HepG2 (cell line): ENCODE measurements around the gene BEST3. TPM values are rescaled to one million over a fixed set of nuclear protein-coding genes. Genes with fewer than 3 reads are reported as not detected.

Source experiments
- ATAC-seq: fragments of 200-7000 bp; cut with Tn5 transposase; 3 replicates; pipeline ENCODE4 v1.9.1; 2020; ENCODE audit warnings: mild to moderate bottlenecking, moderate library complexity
- BruUV-seq: library from RNA; stranded (reverse); fragments of 400-500 nt; replicated peaks from 2 replicates; lab custom pipeline; 2021; lab: Mats Ljungman, UMichigan
- CTCF ChIA-PET: fragments of 300-600 bp; formaldehyde crosslinking; extraction: SDS; loops from one replicate; lab custom pipeline; 2021; ENCODE audit warnings: low total read pairs, inconsistent platforms, low intra/inter-chr PET ratio; lab: Yijun Ruan, JAX
- POLR2A ChIA-PET: fragments of 350-600 bp; sonication (Branson Sonifier 250); formaldehyde crosslinking; loops from one replicate; lab custom pipeline; 2020; ENCODE audit warnings: antibody characterized with exemption, inconsistent platforms; lab: Yijun Ruan, JAX
- DNase-seq: peaks from one replicate; pipeline ENCODE4 v3.0.0-alpha.2; 2015; ENCODE audit warnings: low spot score
- FAIRE-seq: peaks from 3 replicates; lab custom pipeline; 2011; peaks lifted over from hg19 to GRCh38; lab: Jason Lieb, UNC
- H2AFZ ChIP-seq: one replicate; pipeline ENCODE4 v1.6.1; 2011; ENCODE audit warnings: low read length, inconsistent platforms
- H3K27ac ChIP-seq: fragments of 300-600 bp; 3 replicates; pipeline ENCODE4 v1.8.0; 2011; ENCODE audit warnings: mixed run types, mild to moderate bottlenecking, mixed read lengths, low read length, inconsistent platforms; ENCODE audit not compliant: insufficient read depth; ENCODE audit errors: extremely low read length
- H3K27me3 ChIP-seq, 2 experiments: fragments of 200-600 bp in 1 of 2; 2 replicates in 1 of 2; 3 replicates in 1 of 2; pipeline versions ENCODE4 v1.6.0 to v1.8.0; 2011; ENCODE audit warnings: low read length in 2 of 2, mild to moderate bottlenecking in 2 of 2, moderate library complexity in 2 of 2, inconsistent platforms in 1 of 2; ENCODE audit not compliant: insufficient read depth in 2 of 2, control insufficient read depth in 1 of 2
- H3K36me3 ChIP-seq, 2 experiments: fragments of 200-600 bp in 1 of 2; replicated peaks in 1 of 2; 2 replicates in 1 of 2; 3 replicates in 1 of 2; pipeline versions ENCODE4 v1.5.1 to v1.8.0; 2011; ENCODE audit warnings: low read length in 2 of 2, inconsistent platforms in 1 of 2; ENCODE audit not compliant: insufficient read depth in 2 of 2, control insufficient read depth in 1 of 2
- H3K4me1 ChIP-seq: 2 replicates; pipeline ENCODE4 v1.5.1; 2012; ENCODE audit warnings: low read length, inconsistent platforms; ENCODE audit not compliant: insufficient read depth
- H3K4me2 ChIP-seq: 2 replicates; pipeline ENCODE4 v1.6.0; 2011; ENCODE audit warnings: low read depth, low read length, inconsistent platforms
- H3K4me3 ChIP-seq, 3 experiments: fragments of 200-600 bp in 1 of 3; sonication (generic), shearing (Covaris generic) in 1 of 3; replicated peaks in 1 of 3; 2 replicates each; pipeline ENCODE4 v1.5.1; 2011 to 2016; ENCODE audit warnings: low read length in 3 of 3, inconsistent platforms in 2 of 3, low read depth in 2 of 3, mild to moderate bottlenecking in 2 of 3, control low read depth in 1 of 3, mixed read lengths in 1 of 3; ENCODE audit not compliant: insufficient read depth in 1 of 3
- H3K79me2 ChIP-seq: one replicate; pipeline ENCODE4 v1.6.1; 2011; ENCODE audit warnings: low read length, inconsistent platforms; ENCODE audit not compliant: insufficient read depth
- H3K9ac ChIP-seq: 2 replicates; pipeline ENCODE4 v1.6.0; 2011; ENCODE audit warnings: mild to moderate bottlenecking, low read depth, low read length, inconsistent platforms; ENCODE audit not compliant: insufficient read depth
- H3K9me3 ChIP-seq: 2 replicates; pipeline ENCODE4 v1.5.1; 2012; ENCODE audit warnings: mild to moderate bottlenecking, low read length
- H4K20me1 ChIP-seq: 2 replicates; pipeline ENCODE4 v1.6.0; 2011; ENCODE audit warnings: inconsistent platforms, mild to moderate bottlenecking, low read length, moderate library complexity; ENCODE audit not compliant: insufficient read depth
- ZFP90 ChIP-seq: sonication (generic); formaldehyde crosslinking; IDR thresholded peaks from 2 replicates; pipeline ENCODE4 v1.8.0; 2022; ENCODE audit warnings: missing genetic modification reagents, mild to moderate bottlenecking, inconsistent platforms, borderline replicate concordance
- ZNF879 ChIP-seq: sonication (generic); formaldehyde crosslinking; IDR thresholded peaks from 2 replicates; pipeline ENCODE4 v1.8.1; 2023; ENCODE audit warnings: missing genetic modification reagents
- whole genome bisulfite sequencing: methylation state at CpG from one replicate; pipeline ENCODE4 v1.1.6; 2017; ENCODE audit warnings: low lambda C conversion rate; 5-methylcytosine and 5-hydroxymethylcytosine counted together
- in situ Hi-C: cut with HindIII; loops from 2 replicates; pipeline ENCODE4 v1.10.0; 2017; ENCODE audit warnings: low pct_unique_long_range_greater_than_20kb; ENCODE audit not compliant: extremely low pct_ligation_motif_present
- intact Hi-C: fragments of 100-400 bp; cut with micrococcal nuclease; formaldehyde crosslinking; loops from one replicate; pipeline ENCODE4 v1.10.0; 2022; ENCODE audit not compliant: unreplicated experiment
- polyA plus RNA-seq, 8 experiments: library from polyadenylated mRNA; depleted of rRNA in 3 of 8; stranded (reverse) in 7 of 8; unstranded in 1 of 8; fragments of >200 nt; fragmentation: Illumina TruSeq in 4 of 8; extraction: Trizol in 4 of 8; gene quantifications; 2 replicates each; pipeline versions ENCODE4 v1.2.1 to v1.2.3, GENCODE V29; 2011 to 2016; ENCODE audit warnings: low read depth in 4 of 8, missing spikeins in 1 of 8, mixed read lengths in 1 of 8; ENCODE audit not compliant: insufficient read depth in 1 of 8
- total RNA-seq, 5 experiments: library from RNA; depleted of rRNA; stranded (reverse); fragments of >200 nt; fragmentation: Illumina TruSeq; extraction: Trizol; gene quantifications; 2 replicates each; pipeline ENCODE4 v1.2.3, GENCODE V29; 2016; ENCODE audit warnings: low read depth in 1 of 5
- TF ChIP-seq, protein P1 (sequence below): sonication (generic); formaldehyde crosslinking; IDR thresholded peaks from 2 replicates; pipeline ENCODE4 v1.4.0; 2020; ENCODE audit warnings: missing genetic modification reagents
- TF ChIP-seq, protein P2 (sequence below): sonication (generic); formaldehyde crosslinking; IDR thresholded peaks from 2 replicates; pipeline ENCODE4 v1.5.0; 2020; ENCODE audit warnings: mild to moderate bottlenecking, missing genetic modification reagents, moderate library complexity
- TF ChIP-seq, protein P3 (sequence below): sonication (generic); formaldehyde crosslinking; IDR thresholded peaks from 2 replicates; pipeline ENCODE4 v1.8.0; 2022; ENCODE audit warnings: mild to moderate bottlenecking, missing genetic modification reagents; ENCODE audit not compliant: insufficient replicate concordance
- TF ChIP-seq, protein P4 (sequence below): sonication (generic); formaldehyde crosslinking; IDR thresholded peaks from 2 replicates; pipeline ENCODE4 v1.8.0; 2022; ENCODE audit warnings: missing genetic modification reagents, mild to moderate bottlenecking, borderline replicate concordance

Gene BEST3
- total and polyA plus RNA-seq, 2 of the 13 experiments (the other 11 are each of a cell fraction or from before 2014, with no cell fraction given) = not detected

DNA sequence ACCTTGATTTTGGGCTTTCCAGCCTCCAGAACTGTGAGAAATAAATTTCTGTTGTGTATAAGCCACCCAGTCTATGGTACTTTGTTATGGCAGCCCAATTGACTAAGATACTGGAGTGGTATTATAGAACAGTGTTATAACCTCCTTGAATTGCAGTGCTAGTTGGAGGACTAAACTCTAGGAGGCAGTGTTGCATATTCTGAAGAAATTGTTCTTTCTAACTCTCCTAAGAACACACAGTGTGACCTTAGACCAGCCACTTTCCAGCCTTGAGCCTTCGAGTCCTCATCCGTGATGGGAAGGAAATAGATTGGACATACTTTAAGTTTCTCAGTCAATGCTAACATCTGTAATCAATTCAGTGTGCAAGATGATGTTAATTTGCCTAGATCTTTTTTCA lies 66.0 kb downstream of the BEST3 start:
- Histone ChIP-seq H3K4me2 (no peak overlapping the region), H2AFZ (no peak overlapping the region), H3K27me3 (peaks cover 0 to 8% of the 10 kb centered on the region in 2 experiments; a peak in 1 of 5 replicates), H3K9ac (no peak overlapping the region), H3K36me3 (no peaks in the 10 kb centered on the region), H3K27ac (no peak overlapping the region), H3K9me3 (no peaks in the 10 kb centered on the region), H3K4me1 (peaks cover 14% of the 10 kb centered on the region), H4K20me1 (no peaks in the 10 kb centered on the region), H3K79me2 (no peaks in the 10 kb centered on the region), H3K4me3 (no peak overlapping the region)
- FAIRE-seq (no peak), ATAC-seq (no peak), DNase-seq (no peak)
- 79% methylated on average over 2 of the region's 2 CpGs for WGBS
- ChIA-PET CTCF (no interaction called here), POLR2A (no interaction called here)
- in situ Hi-C loops = no loop called here
- intact Hi-C loops = no loop called here
- TF ChIP-seq, protein P1, sequence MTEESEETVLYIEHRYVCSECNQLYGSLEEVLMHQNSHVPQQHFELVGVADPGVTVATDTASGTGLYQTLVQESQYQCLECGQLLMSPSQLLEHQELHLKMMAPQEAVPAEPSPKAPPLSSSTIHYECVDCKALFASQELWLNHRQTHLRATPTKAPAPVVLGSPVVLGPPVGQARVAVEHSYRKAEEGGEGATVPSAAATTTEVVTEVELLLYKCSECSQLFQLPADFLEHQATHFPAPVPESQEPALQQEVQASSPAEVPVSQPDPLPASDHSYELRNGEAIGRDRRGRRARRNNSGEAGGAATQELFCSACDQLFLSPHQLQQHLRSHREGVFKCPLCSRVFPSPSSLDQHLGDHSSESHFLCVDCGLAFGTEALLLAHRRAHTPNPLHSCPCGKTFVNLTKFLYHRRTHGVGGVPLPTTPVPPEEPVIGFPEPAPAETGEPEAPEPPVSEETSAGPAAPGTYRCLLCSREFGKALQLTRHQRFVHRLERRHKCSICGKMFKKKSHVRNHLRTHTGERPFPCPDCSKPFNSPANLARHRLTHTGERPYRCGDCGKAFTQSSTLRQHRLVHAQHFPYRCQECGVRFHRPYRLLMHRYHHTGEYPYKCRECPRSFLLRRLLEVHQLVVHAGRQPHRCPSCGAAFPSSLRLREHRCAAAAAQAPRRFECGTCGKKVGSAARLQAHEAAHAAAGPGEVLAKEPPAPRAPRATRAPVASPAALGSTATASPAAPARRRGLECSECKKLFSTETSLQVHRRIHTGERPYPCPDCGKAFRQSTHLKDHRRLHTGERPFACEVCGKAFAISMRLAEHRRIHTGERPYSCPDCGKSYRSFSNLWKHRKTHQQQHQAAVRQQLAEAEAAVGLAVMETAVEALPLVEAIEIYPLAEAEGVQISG = peak; percentile 24; the same call in 1 of the 2 replicates
- TF ChIP-seq, protein P2, sequence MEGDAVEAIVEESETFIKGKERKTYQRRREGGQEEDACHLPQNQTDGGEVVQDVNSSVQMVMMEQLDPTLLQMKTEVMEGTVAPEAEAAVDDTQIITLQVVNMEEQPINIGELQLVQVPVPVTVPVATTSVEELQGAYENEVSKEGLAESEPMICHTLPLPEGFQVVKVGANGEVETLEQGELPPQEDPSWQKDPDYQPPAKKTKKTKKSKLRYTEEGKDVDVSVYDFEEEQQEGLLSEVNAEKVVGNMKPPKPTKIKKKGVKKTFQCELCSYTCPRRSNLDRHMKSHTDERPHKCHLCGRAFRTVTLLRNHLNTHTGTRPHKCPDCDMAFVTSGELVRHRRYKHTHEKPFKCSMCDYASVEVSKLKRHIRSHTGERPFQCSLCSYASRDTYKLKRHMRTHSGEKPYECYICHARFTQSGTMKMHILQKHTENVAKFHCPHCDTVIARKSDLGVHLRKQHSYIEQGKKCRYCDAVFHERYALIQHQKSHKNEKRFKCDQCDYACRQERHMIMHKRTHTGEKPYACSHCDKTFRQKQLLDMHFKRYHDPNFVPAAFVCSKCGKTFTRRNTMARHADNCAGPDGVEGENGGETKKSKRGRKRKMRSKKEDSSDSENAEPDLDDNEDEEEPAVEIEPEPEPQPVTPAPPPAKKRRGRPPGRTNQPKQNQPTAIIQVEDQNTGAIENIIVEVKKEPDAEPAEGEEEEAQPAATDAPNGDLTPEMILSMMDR (CRISPR knock-in tag) = 0 out of 2 replicates have a peak, but pooled peaks have one; percentile 11
- no peak for TF ChIP-seq ZNF879
- TF ChIP-seq, protein P3, sequence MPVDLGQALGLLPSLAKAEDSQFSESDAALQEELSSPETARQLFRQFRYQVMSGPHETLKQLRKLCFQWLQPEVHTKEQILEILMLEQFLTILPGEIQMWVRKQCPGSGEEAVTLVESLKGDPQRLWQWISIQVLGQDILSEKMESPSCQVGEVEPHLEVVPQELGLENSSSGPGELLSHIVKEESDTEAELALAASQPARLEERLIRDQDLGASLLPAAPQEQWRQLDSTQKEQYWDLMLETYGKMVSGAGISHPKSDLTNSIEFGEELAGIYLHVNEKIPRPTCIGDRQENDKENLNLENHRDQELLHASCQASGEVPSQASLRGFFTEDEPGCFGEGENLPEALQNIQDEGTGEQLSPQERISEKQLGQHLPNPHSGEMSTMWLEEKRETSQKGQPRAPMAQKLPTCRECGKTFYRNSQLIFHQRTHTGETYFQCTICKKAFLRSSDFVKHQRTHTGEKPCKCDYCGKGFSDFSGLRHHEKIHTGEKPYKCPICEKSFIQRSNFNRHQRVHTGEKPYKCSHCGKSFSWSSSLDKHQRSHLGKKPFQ (CRISPR knock-in tag) = no peak
- TF ChIP-seq, protein P4, sequence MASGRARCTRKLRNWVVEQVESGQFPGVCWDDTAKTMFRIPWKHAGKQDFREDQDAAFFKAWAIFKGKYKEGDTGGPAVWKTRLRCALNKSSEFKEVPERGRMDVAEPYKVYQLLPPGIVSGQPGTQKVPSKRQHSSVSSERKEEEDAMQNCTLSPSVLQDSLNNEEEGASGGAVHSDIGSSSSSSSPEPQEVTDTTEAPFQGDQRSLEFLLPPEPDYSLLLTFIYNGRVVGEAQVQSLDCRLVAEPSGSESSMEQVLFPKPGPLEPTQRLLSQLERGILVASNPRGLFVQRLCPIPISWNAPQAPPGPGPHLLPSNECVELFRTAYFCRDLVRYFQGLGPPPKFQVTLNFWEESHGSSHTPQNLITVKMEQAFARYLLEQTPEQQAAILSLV = no peak
- TF ChIP-seq ZFP90 (CRISPR knock-in tag) = no peak
- no TSS peak for BruUV-seq
